Fibroblast of the aortic adventitia (primary cell): ENCODE results near the gene WDR72. TPM values are rescaled to one million over a fixed set of nuclear protein-coding genes. Genes with fewer than 3 reads are reported as not detected.

Source experiments
- DNase-seq: peaks from one replicate; pipeline ENCODE4 v3.0.0-alpha.2; 2010; ENCODE audit warnings: low read depth
- H3K4me3 ChIP-seq: 2 replicates; pipeline ENCODE4 v1.5.1; 2011; ENCODE audit warnings: low read depth, mild to moderate bottlenecking, control low read depth, low read length, moderate library complexity
- total RNA-seq: library from RNA; depleted of rRNA; stranded (reverse); fragments of >200 nt; gene quantifications from 2 replicates; pipeline ENCODE4 v1.2.3, GENCODE V29; 2012; ENCODE audit warnings: low replicate concordance
- TF ChIP-seq, protein P1 (sequence below): IDR thresholded peaks from 2 replicates; pipeline ENCODE4 v1.5.1; 2011; ENCODE audit warnings: mild to moderate bottlenecking, low read length, control low read depth, inconsistent platforms; ENCODE audit not compliant: insufficient read depth

The WDR72 gene
- total RNA-seq, 1 donor, result not detected

DNA sequence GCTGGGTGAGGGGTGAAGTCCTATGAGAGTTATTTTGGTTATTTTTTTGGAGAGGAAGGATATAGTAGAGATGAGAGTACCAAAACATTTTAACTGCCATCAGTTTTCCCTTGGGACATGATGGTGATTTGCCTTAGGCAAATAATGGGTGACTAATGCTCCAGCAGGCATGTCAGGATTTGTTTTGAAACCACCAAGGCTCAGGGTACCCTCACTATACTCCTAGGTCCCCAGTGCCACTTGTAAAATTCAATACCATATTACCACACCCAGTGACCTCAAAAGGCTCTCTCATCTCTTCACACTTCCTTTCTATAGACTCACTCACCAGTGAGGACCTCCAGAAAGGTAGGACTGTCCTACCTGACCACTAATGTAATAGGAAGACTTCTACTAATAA is 83.6 kb downstream of the WDR72 start:
- DNase-seq, result no peak
- TF ChIP-seq, protein P1, sequence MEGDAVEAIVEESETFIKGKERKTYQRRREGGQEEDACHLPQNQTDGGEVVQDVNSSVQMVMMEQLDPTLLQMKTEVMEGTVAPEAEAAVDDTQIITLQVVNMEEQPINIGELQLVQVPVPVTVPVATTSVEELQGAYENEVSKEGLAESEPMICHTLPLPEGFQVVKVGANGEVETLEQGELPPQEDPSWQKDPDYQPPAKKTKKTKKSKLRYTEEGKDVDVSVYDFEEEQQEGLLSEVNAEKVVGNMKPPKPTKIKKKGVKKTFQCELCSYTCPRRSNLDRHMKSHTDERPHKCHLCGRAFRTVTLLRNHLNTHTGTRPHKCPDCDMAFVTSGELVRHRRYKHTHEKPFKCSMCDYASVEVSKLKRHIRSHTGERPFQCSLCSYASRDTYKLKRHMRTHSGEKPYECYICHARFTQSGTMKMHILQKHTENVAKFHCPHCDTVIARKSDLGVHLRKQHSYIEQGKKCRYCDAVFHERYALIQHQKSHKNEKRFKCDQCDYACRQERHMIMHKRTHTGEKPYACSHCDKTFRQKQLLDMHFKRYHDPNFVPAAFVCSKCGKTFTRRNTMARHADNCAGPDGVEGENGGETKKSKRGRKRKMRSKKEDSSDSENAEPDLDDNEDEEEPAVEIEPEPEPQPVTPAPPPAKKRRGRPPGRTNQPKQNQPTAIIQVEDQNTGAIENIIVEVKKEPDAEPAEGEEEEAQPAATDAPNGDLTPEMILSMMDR, result no peak
- H3K4me3 ChIP-seq, result no peak overlapping the region

DNA sequence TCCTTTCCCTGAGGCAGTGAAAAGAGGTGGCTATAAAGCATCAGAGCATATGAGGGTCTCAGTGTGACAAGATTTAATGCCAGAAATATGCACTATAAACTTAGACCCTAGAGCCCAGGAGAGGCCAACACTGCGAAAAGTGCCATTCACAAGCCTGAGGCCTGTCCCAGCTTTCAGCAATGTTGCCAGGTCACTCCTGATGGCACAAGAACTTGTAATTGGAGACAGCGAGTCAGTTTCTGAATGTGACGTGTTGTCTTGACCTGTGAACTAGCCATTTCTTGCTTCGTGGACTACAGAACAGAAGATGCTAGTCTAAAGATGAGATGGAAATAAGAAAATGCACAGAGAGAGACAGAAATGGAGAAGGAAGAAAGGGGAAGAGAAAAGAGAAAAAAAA is 87.9 kb downstream of the WDR72 start:
- no peak for DNase-seq
- no peak overlapping the region for H3K4me3 ChIP-seq
- TF ChIP-seq, protein P1, result no peak

DNA sequence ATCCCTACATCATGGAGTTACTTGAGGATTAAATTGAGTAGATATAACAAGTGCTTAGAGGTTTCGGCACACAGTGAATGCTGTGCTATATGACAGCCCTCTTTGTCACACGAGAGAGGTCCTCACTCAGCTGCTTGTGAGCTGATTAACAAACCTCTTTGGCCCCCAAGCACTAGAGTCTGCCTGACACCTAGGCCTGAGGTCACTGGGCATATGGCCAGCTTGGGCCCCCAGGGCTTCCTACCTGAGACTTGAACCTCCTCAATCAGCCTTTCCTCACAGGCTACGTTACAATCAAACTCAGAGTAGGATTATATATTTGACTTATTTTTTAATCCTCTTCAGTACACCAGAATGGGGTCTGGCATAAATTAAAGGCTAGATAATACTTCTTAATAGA is 88.8 kb downstream of the WDR72 start:
- no peak for DNase-seq
- H3K4me3 ChIP-seq, result no peak overlapping the region
- TF ChIP-seq, protein P1, result no peak

DNA sequence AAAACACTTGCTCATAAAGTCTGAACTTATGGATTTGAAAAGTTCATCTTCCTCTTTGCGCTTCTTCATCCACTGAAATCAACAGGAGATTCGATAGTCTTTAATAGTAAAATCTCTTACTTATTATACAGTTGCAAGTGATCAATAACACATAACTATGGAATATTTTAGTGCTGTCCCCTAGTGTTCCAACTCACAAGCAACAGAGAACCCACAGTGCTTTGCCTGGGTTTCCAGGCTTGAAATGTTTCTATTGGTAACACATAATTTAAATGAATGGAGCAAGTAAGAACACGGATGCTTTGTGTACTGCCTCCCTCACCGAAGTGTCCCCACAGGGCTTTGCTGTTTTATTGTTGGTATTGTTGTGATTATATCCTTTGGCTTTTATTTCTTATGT is 93.5 kb downstream of the WDR72 start:
- H3K4me3 ChIP-seq, result no peak overlapping the region
- no peak for DNase-seq
- TF ChIP-seq, protein P1, result no peak

DNA sequence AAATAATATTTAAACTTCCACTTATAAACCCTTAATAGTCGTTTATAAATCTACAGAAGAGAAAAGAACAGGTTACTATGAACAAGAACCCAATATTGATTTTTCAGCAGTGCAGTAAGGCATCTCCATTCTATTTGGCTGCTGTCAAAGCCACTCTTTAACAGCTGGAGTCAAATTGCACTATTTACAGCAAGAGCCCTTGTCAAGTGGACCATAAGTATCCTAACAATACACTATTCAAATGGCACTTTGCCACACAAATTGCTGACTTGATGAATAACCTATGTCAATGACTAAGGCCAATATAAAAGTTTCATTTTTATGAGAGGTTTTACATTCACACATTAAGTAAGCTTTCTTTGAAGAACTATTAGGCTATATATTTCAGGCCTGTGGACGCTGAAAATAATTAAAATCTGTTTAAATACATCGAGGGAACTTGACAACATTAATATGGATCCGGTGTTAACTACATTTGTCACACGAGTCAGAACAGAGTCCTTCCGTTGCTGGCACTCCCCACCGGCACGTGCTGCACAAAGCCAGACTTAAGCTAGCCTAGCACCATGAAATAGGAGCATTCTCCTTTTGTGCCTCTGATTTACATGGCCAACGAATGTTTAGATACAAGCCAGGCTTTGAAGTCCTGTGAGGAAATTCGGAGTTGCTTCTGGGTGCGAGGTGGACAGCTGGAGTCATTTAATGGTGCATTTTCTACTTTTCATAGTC is 100.5 kb downstream of the WDR72 start:
- H3K4me3 ChIP-seq, result no peak overlapping the region
- no peak for DNase-seq
- TF ChIP-seq, protein P1, result no peak

DNA sequence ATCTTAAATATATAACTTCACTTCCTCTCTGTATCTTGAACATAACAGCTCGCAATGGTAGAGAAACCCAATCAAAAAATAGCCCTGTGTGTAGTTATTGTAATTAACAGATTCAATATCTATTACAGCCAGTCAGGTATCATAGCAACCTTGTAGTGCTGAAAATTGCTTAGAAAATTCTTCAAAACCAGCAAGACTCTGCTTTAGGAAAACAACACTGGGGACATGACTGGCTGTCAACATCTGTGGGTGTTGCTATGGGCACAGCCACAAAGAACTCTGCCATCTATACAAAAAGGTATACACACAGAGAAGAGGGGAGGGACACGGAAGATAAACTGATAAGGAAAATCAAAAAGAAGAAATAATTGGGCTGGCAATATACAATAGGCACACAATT is 101.2 kb downstream of the WDR72 start:
- DNase-seq, result no peak
- H3K4me3 ChIP-seq, result no peak overlapping the region
- TF ChIP-seq, protein P1, result no peak

DNA sequence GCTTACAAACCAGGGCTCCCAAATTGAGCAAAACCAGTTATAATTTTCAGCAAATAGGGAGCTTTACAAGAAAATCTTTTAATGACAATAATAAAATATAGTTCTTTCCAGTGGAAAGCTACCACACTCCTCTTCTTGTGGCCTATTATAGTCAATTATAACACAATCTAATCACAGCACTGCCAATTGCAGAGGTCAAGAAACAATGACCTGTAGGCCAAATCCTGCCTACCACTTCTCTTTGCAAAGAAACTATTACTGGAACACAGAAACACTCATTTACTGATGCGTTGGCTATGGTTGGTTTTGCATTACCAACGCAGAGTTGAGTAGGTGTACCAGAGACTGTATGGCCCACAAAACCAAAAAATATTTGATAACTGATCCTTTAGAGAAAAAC is 110.5 kb downstream of the WDR72 start:
- TF ChIP-seq, protein P1, result no peak
- no peak for DNase-seq
- no peak overlapping the region for H3K4me3 ChIP-seq
